ENCODE data around the gene CCNJ.

The CCNJ gene

DNA sequence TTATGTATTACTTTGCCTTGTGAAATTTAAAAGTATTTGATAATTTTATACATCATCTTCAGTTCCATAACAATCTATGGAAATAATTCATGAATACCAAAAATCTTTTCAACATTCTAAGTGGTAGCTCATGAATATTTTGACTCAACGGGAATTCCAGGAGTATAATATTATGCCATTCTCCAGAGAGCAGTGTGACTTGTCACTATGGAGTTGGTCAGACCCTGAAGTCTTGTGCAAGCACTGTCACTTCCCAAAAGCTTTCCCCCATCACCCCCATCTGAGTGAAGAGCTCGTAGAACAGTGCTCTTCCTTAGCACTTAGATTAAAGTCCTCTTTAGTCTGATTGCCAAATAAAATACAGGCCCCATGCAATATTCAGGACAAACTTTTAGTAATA, 29.4 kb upstream of the CCNJ start:
- Histone ChIP-seq H3K4me3 (ENCODE audit: low read length, poor library complexity, severe bottlenecking) (no peak overlapping the region), H3K9me3 (ENCODE audit: insufficient read depth, low read depth, low read length) (no peaks in the 10 kb centered on the region), H3F3A (ENCODE audit: low read depth) (no peaks in the 10 kb centered on the region), H2AFZ (ENCODE audit: low read length) (no peak overlapping the region), H4K20me1 (ENCODE audit: insufficient read depth, low read length, poor library complexity, severe bottlenecking) (no peaks in the 10 kb centered on the region), H3K9me2 (replicated peaks; ENCODE audit: low read depth, low read length) (no peaks in the 10 kb centered on the region), H3K36me3 (ENCODE audit: insufficient read depth, low read length) (no peaks in the 10 kb centered on the region), H3K4me1 (ENCODE audit: insufficient read depth, low read length, poor library complexity, severe bottlenecking) (no peaks in the 10 kb centered on the region), H3K79me2 (ENCODE audit: insufficient read depth, low read length) (no peaks in the 10 kb centered on the region), H3K9ac (ENCODE audit: low read depth, low read length, poor library complexity, severe bottlenecking) (no peak overlapping the region), H3K27me3 (ENCODE audit: insufficient read depth, low read length, poor library complexity, severe bottlenecking) (no peaks in the 10 kb centered on the region), H3K4me2 (ENCODE audit: low read depth, low read length, poor library complexity, severe bottlenecking) (no peak overlapping the region)
- TF ChIP-seq EZH2phosphoT487 (IDR thresholded peaks at IDR 0.05; ENCODE audit: borderline replicate concordance), result no peak
- TF ChIP-seq, protein P1, sequence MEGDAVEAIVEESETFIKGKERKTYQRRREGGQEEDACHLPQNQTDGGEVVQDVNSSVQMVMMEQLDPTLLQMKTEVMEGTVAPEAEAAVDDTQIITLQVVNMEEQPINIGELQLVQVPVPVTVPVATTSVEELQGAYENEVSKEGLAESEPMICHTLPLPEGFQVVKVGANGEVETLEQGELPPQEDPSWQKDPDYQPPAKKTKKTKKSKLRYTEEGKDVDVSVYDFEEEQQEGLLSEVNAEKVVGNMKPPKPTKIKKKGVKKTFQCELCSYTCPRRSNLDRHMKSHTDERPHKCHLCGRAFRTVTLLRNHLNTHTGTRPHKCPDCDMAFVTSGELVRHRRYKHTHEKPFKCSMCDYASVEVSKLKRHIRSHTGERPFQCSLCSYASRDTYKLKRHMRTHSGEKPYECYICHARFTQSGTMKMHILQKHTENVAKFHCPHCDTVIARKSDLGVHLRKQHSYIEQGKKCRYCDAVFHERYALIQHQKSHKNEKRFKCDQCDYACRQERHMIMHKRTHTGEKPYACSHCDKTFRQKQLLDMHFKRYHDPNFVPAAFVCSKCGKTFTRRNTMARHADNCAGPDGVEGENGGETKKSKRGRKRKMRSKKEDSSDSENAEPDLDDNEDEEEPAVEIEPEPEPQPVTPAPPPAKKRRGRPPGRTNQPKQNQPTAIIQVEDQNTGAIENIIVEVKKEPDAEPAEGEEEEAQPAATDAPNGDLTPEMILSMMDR (conservative IDR thresholded peaks at IDR 0.05; ENCODE audit: low read length), result no peak

GRCh38 chr10:96014473-96015102, 28.8 kb upstream of the CCNJ start:
- no peaks in the 10 kb centered on the region for H3K36me3 ChIP-seq (ENCODE audit: insufficient read depth, low read length)
- H3K4me1 ChIP-seq (ENCODE audit: insufficient read depth, low read length, poor library complexity, severe bottlenecking), result no peaks in the 10 kb centered on the region
- no peak overlapping the region for H3K4me2 ChIP-seq (ENCODE audit: low read depth, low read length, poor library complexity, severe bottlenecking)
- no peak overlapping the region for H3K4me3 ChIP-seq (ENCODE audit: low read length, poor library complexity, severe bottlenecking)
- no peaks in the 10 kb centered on the region for H3F3A ChIP-seq (ENCODE audit: low read depth)
- H2AFZ ChIP-seq (ENCODE audit: low read length), result no peak overlapping the region
- H3K9me3 ChIP-seq (ENCODE audit: insufficient read depth, low read depth, low read length), result no peaks in the 10 kb centered on the region
- no peaks in the 10 kb centered on the region for H3K27me3 ChIP-seq (ENCODE audit: insufficient read depth, low read length, poor library complexity, severe bottlenecking)
- H3K9ac ChIP-seq (ENCODE audit: low read depth, low read length, poor library complexity, severe bottlenecking), result no peak overlapping the region
- no peaks in the 10 kb centered on the region for H3K9me2 ChIP-seq (replicated peaks; ENCODE audit: low read depth, low read length)
- H4K20me1 ChIP-seq (ENCODE audit: insufficient read depth, low read length, poor library complexity, severe bottlenecking), result no peaks in the 10 kb centered on the region
- no peaks in the 10 kb centered on the region for H3K79me2 ChIP-seq (ENCODE audit: insufficient read depth, low read length)
- TF ChIP-seq, protein P1 (conservative IDR thresholded peaks at IDR 0.05; ENCODE audit: low read length), result no peak
- TF ChIP-seq EZH2phosphoT487 (IDR thresholded peaks at IDR 0.05; ENCODE audit: borderline replicate concordance), result no peak

GRCh38 chr10:96017191-96017687, 26.1 kb upstream of the CCNJ start:
- no peak for TF ChIP-seq EZH2phosphoT487 (IDR thresholded peaks at IDR 0.05; ENCODE audit: borderline replicate concordance)
- TF ChIP-seq, protein P1 (conservative IDR thresholded peaks at IDR 0.05; ENCODE audit: low read length), result peak; percentile 84
- Histone ChIP-seq H3K9me2 (replicated peaks; ENCODE audit: low read depth, low read length) (no peaks in the 10 kb centered on the region), H2AFZ (ENCODE audit: low read length) (no peak overlapping the region), H3K9ac (ENCODE audit: low read depth, low read length, poor library complexity, severe bottlenecking) (no peak overlapping the region), H3K79me2 (ENCODE audit: insufficient read depth, low read length) (no peaks in the 10 kb centered on the region), H3K36me3 (ENCODE audit: insufficient read depth, low read length) (no peaks in the 10 kb centered on the region), H3K27me3 (ENCODE audit: insufficient read depth, low read length, poor library complexity, severe bottlenecking) (no peaks in the 10 kb centered on the region), H3F3A (ENCODE audit: low read depth) (no peaks in the 10 kb centered on the region), H3K4me3 (ENCODE audit: low read length, poor library complexity, severe bottlenecking) (no peak overlapping the region), H3K9me3 (ENCODE audit: insufficient read depth, low read depth, low read length) (no peaks in the 10 kb centered on the region), H3K4me1 (ENCODE audit: insufficient read depth, low read length, poor library complexity, severe bottlenecking) (no peaks in the 10 kb centered on the region), H3K4me2 (ENCODE audit: low read depth, low read length, poor library complexity, severe bottlenecking) (no peak overlapping the region), H4K20me1 (ENCODE audit: insufficient read depth, low read length, poor library complexity, severe bottlenecking) (no peaks in the 10 kb centered on the region)
